NOMO-1 treated with DMSO at 0.1 percent for 48 hours (cell line): Measurements from ENCODE around the gene CAPZA1.

Experiments
- DNase-seq: peaks from one replicate; lab custom pipeline; 2025; ENCODE audit not compliant: unreplicated experiment; lab: John Stamatoyannopoulos, UW

CAPZA1 gene

DNA sequence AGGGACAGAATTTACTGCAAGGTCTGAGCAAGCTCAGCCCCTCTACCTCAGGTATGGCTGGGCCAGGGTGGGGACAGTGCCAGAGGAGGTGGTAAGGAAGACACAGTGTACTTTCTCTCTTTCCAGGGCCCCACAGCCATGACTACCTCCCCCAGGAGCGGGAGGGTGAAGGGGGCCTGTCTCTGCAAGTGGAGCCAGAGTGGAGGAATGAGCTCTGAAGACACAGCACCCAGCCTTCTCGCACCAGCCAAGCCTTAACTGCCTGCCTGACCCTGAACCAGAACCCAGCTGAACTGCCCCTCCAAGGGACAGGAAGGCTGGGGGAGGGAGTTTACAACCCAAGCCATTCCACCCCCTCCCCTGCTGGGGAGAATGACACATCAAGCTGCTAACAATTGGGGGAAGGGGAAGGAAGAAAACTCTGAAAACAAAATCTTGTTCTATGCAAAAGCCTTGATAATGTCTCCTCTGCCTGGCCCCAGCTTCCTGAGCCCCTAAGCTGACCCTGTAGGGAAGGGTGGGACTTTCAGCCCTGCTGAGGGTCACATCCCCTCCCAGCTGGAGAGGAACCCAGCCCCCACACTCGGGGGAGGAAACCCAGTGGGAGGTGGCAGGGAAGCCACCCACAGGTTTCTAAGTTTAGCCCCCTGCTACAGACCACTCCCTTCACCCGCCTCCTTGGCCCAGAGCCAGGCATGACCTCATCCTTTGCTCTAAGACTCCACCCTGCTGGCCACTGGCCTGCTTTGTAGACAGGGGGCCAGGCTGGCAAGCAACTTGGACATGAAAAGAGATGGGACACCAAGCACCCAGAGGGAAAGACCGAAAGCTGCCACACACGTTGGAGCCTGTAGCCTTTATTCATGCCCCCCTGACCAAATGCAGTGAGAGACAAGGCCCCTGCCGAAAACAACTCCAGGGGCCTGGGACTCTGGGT lies 80.9 kb downstream of the CAPZA1 start:
- DNase-seq: peak; percentile 72

DNA sequence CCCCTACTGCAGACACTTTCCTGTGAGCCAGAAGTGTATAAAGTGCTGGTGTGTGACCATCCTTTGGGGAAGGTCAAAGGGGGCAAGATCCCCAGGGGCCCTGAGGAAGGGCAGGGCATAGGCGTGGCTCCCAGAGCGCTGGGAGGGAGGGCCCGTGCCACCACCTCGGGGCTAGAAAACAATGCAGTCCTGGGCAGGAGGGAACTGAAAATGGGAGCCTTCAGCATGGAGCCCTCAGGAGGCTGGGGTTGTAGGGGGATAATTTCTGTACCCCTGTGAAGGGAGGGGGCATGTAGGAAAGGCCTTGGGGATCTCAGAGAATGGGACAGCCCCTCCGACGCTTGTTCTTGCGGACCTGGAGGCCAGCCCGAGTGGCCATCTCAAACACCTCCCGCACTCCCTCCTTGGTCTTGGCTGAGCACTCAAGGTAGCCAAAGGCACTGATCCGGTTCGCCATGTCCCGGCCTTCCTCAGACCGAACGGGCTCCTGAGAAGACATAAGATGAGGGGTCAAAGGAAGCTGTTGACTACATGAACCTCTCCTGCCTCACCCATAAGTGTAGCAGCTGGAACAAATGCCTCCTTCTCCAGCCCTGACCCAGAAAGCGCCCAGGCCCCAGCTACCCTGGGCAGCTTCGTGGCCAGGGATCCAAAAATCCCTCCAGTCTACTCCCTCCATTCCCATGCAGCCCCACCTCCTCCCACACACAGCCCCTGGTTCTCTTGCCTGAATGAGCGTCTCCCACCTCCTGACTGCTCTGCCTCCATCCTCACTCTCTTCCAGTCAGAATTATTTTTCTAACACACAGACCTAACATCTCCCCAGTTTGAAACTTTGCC lies 81.8 kb downstream of the CAPZA1 start:
- DNase-seq: no peak

DNA sequence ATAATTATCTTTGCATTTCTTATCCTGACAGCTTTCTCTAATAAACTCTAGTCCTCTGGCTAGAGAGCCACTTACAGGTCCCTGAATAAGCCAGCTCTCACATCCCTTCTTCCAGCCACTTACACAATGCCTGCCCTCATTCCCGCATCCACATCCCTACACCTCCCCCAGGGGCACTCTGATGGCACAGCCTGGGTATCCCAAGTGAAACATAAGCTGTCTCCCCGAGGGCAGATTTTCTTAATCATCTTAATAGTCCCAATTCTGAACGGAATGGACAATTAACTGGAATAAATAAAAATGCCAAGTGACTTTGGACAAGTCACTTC lies 82.4 kb downstream of the CAPZA1 start:
- DNase-seq: no peak

DNA sequence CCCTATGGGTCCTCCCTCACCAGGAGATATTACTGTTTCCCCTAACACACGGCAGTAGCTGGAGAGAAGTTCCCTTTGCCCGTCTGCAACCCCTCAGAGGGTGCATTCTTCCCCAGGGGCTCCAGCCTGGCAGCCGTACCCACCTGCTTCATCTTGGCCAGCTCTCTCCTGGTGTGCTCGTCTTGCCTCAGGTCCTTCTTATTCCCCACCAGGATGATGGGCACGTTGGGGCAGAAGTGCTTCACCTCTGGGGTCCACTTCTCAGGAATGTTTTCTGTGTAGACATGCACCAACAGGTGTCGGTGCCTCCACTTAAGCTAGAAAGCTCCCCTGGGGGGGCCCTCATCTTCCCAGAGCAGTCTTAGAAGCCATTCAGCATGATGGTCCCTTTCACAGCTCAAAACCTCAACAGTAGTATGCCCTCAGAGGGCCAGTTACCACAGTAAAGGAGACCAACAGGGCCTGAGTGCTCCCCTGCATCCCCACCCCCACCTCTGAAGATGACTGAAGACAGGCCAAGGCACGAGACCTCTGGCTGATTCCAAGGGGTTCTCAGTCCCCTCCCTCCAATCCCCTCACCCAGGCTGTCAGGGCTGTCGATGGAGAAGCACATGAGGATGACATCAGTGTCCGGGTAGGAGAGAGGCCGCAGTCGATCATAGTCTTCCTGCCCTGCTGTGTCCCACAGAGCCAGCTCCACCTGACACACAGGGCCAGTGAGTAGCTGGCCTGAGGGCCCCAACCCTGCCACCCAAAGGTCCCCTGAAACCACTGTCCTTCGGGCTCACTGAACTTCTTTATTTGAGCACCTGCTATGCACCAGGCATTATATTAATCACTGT lies 83.0 kb downstream of the CAPZA1 start:
- DNase-seq: no peak

DNA sequence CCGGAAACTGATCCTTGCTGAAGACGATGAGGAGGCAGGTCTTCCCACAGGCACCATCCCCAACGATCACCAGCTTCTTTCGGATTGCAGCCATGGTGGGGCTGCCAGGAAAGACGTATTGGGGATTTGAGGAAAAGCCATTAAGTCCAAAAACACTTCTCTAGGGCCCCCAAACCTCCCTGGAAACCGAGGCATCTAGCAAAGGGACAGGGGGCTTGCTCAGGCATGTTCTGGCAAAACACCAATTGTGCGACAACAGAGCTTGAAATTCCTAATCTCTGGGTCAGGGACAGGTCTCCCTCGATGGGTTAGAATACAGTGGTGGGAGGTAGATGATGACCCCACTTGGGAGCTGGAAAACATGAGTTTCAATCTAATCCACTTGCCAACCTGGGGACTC lies 84.1 kb downstream of the CAPZA1 start:
- DNase-seq: no peak

DNA sequence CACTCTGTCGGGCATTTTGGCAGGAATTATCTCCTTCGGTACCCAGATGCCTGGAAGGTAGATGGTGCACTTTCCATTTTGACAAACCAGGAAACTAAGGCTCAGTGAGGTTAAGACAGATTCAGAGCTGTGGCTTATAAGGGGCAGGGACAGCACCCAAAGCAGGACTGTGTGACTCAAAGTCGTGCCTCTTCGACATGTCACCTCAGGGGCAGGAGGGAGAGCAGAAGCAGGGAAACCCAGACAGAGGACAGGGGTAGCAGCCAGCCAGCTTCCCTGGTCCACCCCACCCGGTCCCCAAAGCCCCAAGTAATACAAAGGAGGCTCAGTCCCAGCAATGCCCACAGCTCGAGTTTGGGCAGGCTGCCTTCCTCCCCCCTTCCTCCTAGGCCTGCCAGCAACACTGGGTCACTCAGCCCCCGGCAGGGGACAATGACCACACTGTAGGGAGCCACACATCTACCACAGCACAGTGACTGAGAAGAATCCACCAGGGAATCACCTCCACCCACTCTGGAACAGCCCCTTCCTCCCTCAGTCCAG lies 84.8 kb downstream of the CAPZA1 start:
- DNase-seq: no peak

DNA sequence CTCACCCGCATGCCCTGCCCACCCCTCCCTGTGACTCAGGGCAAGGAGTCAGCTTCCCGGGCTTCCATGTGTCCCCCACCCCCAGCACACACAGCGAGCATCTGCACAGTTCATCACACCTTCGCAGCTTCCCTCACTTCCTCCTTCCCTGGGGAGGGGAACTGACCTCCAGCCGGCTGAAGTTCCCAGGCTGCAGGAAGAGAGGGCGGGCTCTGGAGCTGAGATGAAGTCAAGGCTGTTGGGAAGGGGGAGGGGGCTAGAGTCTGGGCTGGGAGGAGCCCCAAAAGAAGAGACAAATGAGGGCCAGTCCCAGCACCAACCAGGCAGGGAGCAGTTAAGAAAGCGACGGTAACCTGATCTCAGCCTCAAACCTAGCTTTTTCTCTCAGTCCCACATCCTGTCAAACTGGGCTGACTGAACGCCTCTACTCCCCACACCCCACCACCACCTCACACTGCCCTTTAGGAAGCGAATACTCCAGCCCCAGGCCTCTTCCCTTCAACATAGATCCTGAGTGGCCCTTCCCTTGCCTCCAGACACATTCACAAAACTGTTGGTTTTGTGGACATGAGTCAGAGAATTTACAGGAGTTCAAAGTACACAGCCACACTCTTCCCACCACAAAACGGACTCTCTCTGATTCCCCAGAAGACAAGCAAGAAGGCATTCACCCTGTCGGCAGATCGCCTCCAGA lies 85.4 kb downstream of the CAPZA1 start:
- DNase-seq: peak; percentile 69

DNA sequence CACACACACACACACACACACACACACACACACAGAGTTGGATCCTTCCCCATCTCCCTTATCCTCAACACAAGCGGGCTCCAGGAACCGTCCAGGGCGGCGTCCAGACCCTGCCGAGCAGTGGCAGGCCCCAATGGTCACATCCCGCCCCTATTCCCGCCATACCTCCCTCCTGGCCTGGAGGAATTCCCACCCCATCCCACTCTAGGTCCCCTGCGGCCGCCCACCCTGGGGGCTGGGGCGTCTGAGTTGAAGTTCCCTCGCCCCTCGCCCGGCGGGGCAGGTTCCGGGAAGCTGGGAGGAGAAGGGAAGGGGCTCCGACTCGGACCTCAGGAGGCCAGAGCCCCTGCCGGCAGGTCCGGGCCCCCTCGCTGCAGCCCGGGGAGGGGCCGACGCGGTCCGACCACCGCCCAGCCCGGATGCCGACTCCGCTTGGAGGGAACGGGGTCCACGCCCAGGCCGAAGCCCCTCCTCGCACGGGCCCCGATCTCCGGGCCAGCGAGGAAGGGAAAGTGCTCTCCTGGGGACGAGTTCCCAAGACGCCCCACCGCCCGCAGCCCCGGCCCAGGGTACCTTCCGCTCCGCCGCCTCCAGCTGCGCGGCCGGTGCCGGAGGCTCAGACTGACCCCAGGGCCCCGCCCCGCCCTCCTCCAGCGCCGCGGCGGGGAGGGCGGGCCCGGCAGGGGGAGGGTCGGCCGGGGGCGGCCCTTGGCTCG lies 87.0 kb downstream of the CAPZA1 start, which contains the start of gene RHOC:
Gene RHOC, minus strand, starts transcription at position 623 of the 716 bp plus-strand sequence. CDS start 3,328 bp downstream, outside the sequence.
- peak; percentile 44 for DNase-seq

DNA sequence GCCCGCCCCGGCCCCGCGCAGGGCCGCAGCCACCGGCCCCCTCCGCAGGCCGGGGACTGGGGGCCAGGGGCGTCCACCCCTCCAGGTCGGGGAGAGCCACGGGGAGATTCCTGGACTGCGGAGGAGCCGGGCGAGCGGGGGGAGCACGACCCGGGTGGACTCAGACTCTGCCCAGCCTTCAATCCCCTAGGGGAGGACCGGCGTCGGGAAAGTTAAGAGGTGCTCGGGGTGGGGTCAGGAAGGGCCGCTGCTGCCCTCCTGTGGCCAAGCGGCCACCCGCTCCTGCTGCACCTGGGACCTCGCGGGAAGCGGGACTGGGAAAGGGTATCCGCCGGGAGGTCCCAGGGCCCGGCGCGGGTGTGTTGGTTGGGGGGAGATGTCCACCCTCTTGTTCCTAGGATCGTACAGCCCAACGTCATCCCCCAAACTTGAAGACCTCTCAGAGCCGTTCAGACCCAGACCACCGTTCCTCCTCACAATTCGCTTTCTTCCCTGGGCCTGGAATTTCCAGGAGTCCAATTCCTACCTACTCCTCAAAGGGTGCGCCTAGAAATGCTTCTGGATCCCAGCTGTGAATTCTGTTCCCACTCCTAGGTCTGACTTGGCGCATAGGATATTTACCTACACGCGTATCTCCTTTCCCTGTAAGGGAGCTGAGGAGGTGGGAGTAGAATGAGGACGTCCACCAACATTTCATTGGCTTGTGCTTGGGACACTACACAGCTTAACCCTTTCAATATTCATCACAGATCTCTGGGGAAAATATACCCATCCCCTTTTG lies 87.8 kb downstream of the CAPZA1 start:
- DNase-seq: peak; percentile 63

DNA sequence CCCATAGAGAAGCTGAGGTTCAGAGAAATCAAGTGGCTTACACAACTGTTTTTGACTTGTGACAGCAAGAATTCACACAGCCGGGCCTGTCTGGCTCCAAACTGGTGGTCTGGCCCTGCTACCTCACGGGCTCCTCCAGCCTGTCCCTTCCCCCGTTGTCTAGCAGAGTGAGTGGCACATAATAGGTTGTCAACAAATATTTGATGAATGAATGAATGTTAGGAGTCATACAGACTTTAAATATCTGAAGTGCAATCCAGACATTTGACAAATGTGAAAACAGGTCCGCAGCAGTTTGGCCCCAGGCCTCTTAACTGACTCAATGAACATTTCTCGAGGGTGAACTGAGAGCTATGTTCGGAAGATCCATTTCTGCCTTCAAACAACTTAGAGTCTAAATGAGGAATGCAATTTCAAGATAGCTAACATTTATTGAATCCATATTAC lies 88.4 kb downstream of the CAPZA1 start:
- DNase-seq: no peak

DNA sequence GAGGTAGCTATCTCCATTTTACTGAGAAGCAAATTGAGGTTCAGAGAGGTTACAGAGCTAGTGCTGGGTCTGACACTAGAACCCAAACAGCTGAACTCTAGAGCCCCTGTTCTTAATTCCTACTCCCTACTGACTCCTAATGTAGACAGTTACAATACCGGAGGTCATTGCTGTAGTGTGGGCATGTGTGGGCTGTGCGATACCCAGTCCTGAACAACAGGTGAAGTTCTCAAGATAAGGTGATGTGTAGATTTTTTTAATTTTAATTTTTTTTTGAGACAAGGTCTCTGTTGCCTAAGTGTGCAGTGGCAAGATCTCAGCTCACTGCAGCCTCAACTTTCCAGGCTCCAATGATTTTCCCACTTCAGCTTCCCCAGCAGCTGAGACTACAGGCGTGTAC lies 88.9 kb downstream of the CAPZA1 start:
- DNase-seq: no peak

DNA sequence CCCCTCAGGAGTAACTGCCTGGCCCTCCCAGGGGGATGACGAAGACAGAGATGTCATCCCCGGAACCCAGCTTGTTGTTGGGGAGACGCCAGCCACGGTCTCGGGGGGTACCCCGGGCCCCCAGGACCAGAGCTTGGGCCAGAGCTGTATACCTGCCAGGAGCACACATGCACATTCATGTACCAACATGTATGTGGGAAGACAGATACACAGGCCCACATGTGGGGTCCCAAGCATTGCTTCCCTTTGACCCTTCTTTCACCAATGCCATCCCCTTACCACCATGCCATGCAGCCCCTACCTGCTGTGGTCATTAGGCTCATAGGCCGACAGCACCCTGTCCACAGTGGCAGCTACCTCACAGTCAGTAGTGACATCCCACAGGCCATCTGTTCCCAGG lies 90.5 kb downstream of the CAPZA1 start:
- no peak for DNase-seq

DNA sequence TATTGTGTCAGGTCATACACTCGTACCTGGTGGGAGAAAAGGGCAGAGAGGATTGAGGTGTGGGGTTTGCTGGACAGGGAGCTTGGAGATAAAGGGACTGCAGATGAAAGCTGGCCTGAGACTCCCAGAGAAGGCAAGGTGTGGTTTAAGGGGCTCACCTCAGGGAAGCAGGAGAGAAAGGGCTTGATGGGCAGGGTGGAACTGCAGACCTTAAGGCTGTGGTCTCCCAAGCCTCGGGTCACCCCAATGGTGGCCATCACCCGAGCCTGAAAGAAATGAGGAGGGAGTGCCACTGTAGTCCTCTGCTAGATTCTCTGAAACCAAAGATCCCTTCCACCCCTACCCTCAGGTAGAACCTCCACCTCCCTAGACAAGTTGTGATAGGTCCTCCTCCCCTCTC lies 91.0 kb downstream of the CAPZA1 start:
- no peak for DNase-seq

DNA sequence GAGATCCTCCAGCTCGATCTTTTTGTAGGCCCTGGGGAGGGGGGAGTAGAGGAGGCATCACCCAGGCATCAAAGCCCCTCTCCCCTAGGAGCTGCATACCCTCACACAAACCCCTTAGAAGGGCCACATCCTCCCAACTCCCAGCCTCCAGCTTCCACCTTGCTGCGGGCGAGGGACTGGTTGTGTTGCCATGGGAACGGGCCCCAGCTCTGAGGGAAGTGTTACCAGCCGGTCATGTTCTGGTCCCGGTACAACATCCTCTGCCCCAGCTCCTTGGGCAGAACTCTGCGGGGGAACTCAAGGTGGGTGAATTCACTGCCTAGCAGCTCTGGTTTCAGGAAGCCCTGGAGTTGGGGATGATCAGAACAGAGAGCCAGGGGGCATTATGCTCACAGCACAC lies 91.4 kb downstream of the CAPZA1 start:
- DNase-seq: no peak

DNA sequence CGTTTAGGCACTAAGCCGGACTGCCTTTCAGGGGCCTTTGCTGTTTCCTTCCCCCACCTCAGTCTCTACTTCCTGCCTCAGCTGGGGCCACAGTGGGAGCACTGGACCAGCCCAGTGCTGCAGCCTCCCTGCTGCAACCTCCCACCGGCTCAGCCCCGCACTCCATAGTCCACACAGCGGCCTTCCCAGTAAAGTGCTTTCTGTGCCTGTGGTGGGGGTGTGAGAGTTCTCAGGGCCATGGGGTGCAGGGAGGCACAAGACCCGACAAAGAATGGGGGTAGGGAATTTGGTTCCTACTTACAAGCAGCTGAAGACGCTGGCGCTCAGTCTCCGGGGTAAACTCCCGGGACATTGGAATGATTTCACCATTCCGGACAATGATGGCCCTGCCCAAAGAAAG lies 92.0 kb downstream of the CAPZA1 start:
- DNase-seq: no peak

DNA sequence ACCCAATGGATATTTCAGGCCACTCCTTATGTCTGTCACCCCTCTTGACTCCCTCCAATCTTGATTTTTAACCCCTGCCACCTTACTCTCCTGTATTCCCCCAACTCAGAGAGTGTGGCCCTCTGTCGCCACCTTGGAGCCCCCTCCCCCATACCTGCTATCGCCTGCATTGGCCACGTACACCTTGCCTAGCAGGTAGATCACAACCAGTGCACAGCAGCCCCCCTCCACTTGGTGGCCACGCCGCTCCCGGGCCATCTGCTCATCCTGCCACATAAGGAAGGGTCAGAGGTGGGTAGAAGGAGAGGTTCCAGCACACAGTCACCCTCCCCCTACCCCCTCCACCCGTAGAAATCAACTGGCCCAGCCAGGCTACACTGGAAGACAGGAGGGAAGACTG lies 92.6 kb downstream of the CAPZA1 start:
- DNase-seq: no peak

DNA sequence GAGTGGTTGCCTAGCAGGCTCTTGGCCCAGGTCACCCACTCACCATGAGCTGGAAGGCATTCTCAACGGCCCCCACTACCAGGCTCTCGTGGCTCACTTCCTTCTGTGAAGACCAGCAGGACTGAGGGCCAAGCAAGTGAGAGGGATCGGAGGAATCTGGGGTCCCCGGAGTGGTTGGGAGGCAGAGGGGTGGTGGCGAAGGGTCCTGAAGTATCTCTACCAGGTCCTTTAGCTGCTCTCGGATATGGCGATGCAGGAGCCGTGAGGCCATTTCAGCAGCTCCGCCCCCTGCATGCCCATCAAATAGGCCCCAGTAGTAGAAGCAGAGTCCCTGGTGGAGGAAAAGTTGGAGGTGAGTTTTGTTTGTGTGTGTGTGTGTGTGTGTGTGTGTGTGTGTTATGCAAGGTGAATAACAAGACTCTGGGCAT lies 93.1 kb downstream of the CAPZA1 start:
- no peak for DNase-seq

DNA sequence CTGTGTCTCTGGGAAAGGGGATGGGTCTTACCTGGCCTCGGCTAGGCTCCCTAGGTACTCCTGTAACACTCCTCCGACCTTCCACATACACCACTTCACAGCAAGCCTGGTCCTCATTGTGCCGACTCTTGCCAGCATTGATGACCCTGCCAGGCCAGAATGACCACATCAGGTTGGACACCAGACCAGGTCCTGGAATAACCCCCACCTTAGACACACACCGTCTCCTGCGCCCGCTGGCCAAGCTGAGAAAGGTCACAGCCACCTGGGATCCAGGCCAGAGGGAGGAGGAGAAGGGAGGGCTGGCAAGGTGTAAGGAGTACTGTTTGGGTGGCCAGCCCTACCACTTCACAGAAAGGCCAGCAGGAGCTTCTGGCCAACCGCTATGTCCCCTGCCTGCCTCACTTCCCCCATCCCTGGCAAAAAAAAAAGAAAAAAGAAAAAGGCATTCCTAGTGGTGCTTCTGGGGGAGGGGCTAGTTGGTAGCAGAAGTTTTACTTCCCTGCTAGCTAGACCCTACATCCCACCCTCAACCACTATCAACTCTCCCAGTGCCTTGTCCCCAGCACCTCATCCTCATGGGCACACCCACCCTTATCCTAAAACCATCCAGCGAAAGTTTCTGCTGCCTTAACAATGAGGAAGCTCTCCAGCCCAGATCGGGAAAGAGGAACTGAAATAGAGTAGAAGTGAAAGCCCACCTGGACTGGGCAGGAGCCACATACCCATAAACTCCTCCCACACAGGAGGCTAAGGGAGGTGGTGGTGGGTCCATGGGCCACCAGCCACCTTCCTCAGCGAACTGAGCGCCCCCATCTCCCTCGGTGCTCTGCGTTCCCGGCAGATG lies 94.1 kb downstream of the CAPZA1 start:
- DNase-seq: peak; percentile 80
